GM18907 (cell line): ENCODE data around the gene CCDC190.
"Not testable (repeated sequence)": the region's sequence is repeated elsewhere in the genome, so short reads cannot be mapped to it uniquely, and the experiment has no call there.

Experiments
- ATAC-seq: cut with Tn5 transposase; IDR thresholded peaks from one replicate; pipeline ENCODE4 v1.9.1; 2021; ENCODE audit warnings: mild to moderate bottlenecking, moderate library complexity; ENCODE audit not compliant: unreplicated experiment

Gene CCDC190

DNA sequence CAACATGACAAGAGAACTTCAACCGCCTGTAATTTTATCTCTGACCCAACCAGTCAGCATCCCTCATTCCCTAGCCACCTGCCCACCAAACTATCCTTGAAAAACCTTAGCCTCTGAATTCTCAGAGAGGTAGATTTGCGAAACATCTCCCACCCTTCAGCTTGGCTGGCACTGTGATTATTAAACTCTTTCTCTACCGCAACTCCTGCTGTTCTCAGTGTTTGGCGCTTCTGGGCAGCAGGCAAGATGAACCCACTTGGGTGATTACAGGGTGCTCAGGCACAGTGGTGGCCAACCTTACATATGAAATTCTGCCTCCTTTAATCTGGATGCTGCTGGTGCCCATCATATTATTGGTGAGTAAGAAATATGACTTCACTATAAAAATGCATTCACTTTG is 22.1 kb downstream of the CCDC190 start:
- no peak for ATAC-seq

DNA sequence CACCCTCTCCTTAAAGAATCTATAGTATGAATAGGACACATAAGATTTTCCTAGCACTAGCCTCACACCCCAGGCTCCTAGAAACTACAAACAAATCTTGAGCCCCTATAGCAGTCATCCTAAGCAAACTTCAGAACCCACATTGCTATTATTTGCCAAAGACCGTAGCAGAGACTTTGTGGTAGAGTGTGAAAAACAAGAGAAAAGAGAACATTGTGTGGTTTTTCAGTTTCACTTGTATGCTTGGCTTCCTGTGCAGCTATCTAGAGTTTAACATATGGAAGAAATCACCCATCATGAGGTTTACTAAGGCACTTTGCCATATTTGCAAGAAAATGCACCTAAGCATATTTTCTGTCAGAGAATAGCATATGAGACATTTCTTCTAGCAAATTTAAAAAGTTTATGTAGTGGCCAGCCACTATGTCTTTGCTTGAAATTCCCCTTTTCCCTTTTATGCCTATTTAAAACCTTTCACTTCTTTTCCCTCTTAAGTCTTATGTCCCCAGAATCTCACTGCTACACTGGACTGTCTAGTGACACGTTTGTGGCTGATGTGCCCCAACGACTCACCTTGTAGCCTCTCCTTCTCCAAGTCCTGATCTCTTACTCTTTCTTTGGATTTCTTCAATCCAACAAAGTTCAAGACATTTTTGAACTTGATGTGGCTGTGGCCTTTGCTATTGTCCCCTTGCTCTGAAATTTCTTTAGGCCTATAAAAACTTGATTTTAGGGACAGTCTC is 25.6 kb downstream of the CCDC190 start:
- ATAC-seq = peak; percentile 92

GRCh38 chr1:162832470-162832869 is 28.5 kb downstream of the CCDC190 start:
- ATAC-seq = no peak

DNA sequence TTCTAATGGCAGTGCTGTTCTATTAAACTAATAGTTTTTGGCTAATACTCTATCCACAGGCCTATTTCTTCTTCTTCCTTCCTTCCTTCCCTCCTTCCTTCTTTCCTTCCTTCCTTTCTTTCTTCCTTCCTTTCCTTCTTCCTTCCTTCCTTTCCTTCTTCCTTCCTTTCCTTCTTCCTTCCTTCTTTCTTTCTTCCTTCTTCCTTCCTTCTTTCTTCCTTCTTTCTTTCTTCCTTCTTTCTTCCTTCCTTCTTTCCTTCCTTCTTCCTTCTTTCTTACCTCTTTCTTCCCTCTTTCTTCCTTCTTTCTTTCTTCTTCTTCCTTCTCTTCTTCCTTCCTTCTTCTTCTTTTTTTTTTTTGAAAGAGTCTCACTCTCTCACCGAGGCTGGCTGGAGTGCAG is 31.7 kb downstream of the CCDC190 start:
- ATAC-seq = no peak

GRCh38 chr1:162823771-162824525 is 37.0 kb downstream of the CCDC190 start:
- ATAC-seq = no peak

DNA sequence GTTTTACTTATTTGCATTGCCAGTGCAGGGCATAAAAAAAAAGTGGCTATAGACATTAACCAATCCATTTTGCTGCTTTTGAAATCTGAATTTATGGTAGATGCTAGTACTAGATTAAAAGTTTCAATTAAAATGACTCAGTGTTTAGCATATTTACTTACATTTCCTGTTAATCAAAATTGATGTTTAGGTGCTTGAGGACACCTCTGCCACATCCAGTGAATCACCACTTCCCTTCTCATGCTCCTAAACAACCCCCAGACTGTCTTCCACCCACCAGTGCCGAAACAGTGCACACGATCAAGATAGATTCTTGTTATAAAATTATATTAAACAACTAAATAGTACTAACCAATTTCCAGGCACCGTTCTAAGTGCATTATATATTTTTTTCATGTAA is 37.7 kb downstream of the CCDC190 start:
- no peak for ATAC-seq

DNA sequence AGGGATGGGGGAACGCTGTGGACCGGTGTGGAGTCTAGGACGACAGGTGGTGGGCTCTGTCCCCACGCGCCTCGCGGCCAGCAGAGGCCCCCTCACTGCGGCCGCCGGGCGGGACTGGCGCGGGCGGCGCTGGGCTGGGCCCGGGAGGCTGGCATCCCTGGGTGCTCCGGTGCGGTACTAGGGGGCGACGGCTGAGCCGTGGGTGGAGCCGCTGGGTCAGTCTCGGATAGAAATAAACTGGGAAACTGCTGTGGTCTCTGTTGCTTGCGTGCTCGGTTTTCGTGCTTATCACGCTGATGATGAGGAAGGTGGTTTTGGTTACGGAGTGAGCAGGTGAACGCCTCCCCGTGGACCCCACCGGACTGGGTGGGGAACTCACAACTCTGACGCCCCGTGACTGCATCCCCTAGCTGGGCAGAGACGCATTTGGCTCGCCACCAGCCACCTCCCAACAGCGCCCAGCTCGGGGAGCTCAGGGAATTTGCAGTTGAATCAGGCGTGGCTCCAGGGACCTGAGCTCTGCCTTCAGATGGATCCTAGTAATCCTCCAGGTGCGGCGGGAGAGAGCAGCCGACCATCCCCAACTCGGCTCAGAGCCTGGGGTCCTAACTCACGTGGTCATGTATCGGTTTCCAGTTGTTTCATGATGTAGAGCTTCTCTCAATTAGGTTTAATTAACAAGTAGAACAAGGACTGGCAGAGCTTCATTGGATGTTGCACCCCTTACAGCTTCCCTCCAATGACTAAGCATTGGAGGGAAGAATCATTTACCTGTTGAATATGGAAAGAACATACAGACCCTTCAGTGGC is 38.4 kb downstream of the CCDC190 start:
- no peak for ATAC-seq

GRCh38 chr1:162818666-162819065 is 42.3 kb downstream of the CCDC190 start:
- not testable (repeated sequence) for ATAC-seq

- ATAC-seq = not testable (repeated sequence)
Observed at GRCh38 chr1:162818136-162818535, 42.8 kb downstream of the CCDC190 start.

- ATAC-seq = not testable (repeated sequence)
Observed at GRCh38 chr1:162812357-162812756, 48.6 kb downstream of the CCDC190 start.

DNA sequence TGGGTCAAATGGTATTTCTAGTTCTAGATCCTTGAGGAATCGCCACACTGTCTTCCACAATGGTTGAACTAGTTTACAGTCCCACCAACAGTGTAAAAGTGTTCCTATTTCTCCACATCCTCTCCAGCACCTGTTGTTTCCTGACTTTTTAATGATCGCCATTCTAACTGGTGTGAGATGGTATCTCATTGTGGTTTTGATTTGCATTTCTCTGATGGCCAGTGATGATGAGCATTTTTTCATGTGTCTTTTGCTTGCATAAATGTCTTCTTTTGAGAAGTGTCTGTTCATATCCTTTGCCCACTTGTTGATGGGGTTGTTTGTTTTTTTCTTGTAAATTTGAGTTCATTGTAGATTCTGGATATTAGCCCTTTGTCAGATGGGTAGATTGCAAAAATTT is 53.5 kb downstream of the CCDC190 start:
- ATAC-seq = not testable (repeated sequence)
